Keratinocyte (primary cell): Measurements from ENCODE around the gene INPP5A.

ENCODE experiments used
- CTCF ChIP-seq, 3 experiments: IDR thresholded peaks in 1 of 3; conservative IDR thresholded peaks in 1 of 3; optimal IDR thresholded peaks in 1 of 3; 2 replicates in 2 of 3; 3 replicates in 1 of 3; pipeline versions ENCODE3 to v1.5.1; 2011; ENCODE audit warnings: low read length in 3 of 3, mild to moderate bottlenecking in 3 of 3, moderate library complexity in 2 of 3, control low read depth in 1 of 3, inconsistent platforms in 1 of 3; ENCODE audit not compliant: insufficient read depth in 2 of 3; ENCODE audit errors: extremely low read depth in 1 of 3
- EZH2 ChIP-seq: IDR thresholded peaks from one replicate; pipeline ENCODE4 v1.6.1; 2012; ENCODE audit warnings: inconsistent platforms, mild to moderate bottlenecking, low read length, moderate library complexity

DNA sequence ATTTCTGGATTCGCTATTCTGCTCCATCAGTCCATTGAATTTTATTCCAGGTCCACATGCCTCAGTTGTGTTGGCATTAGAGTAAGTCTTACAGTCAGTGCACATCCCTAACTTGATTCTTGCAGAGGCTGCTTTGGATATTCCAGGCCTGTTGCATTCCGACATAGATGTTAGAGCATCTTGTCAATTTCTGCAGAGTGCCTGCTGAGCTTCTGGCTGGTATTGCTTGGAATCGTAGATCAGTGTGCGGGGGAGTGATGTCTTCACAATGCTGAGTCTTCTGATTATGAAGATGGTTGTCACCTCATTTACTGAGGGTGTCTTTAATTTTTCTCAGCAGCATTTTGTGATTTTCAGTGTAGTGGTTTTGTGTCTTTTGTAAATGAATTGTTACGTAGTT lies 45.2 kb downstream of the INPP5A start:
- TF ChIP-seq CTCF (optimal IDR thresholded peaks at IDR 0.05 in 1 of 3, IDR thresholded peaks at IDR 0.05 in 1 of 3, conservative IDR thresholded peaks at IDR 0.05 in 1 of 3; ENCODE audit: extremely low read depth in 1 of 3, insufficient read depth in 2 of 3, low read length in 3 of 3) (no peak), EZH2 (no peak)
